SW 1271 (cell line): ENCODE results near the gene ALDOC.

ENCODE experiments used
- DNase-seq, 2 experiments: peaks; one replicate each; lab custom pipeline; 2025; lab: John Stamatoyannopoulos, UW

Gene ALDOC

GRCh38 chr17:28532050-28532960 is 44.4 kb downstream of the ALDOC start:
- no peak for DNase-seq

GRCh38 chr17:28530926-28531325 is 45.8 kb downstream of the ALDOC start:
- DNase-seq = no peak

GRCh38 chr17:28530250-28530649 is 46.4 kb downstream of the ALDOC start:
- no peak for DNase-seq

GRCh38 chr17:28529013-28529400 is 47.7 kb downstream of the ALDOC start:
- DNase-seq = no peak

- DNase-seq = no peak
Observed at GRCh38 chr17:28528327-28529012, 48.2 kb downstream of the ALDOC start.

- no peak for DNase-seq
Observed at GRCh38 chr17:28527859-28528258, 48.8 kb downstream of the ALDOC start.

- DNase-seq = no peak
Observed at GRCh38 chr17:28527181-28527681, 49.5 kb downstream of the ALDOC start.

- no peak for DNase-seq
Observed at GRCh38 chr17:28526381-28526780, 50.3 kb downstream of the ALDOC start.

GRCh38 chr17:28524476-28525424 is 51.9 kb downstream of the ALDOC start:
- no peak for DNase-seq

GRCh38 chr17:28523876-28524275 is 52.8 kb downstream of the ALDOC start:
- no peak for DNase-seq

- DNase-seq = no peak
Observed at GRCh38 chr17:28523186-28523585, 53.5 kb downstream of the ALDOC start.
